GM23248 (cell line): ENCODE measurements around the gene KAT5. TPM values are rescaled to one million over a fixed set of nuclear protein-coding genes. Genes with fewer than 3 reads are reported as not detected.
A peak's percentile ranks its signal among the peaks of the same experiment; 100 is the strongest.

Experiments used
- DNase-seq: peaks from one replicate; pipeline ENCODE4 v3.0.0-alpha.2; 2015
- H2AFZ ChIP-seq: fragments of 200-600 bp; sonication (generic); 2 replicates; pipeline ENCODE4 v1.6.1; 2016; ENCODE audit warnings: antibody characterized with exemption
- H3F3A ChIP-seq: fragments of 200-600 bp; sonication (generic); 2 replicates; pipeline ENCODE4 v1.6.1; 2016; ENCODE audit warnings: mild to moderate bottlenecking, antibody characterized with exemption, mixed run types; ENCODE audit not compliant: insufficient read depth
- H3K27ac ChIP-seq: fragments of 200-600 bp; sonication (generic); 2 replicates; pipeline ENCODE4 v1.5.1; 2016; ENCODE audit warnings: mild to moderate bottlenecking
- H3K27me3 ChIP-seq: fragments of 200-600 bp; sonication (generic); replicated peaks from 2 replicates; pipeline ENCODE4 v1.6.1; 2016; ENCODE audit warnings: mild to moderate bottlenecking; ENCODE audit not compliant: insufficient read depth
- H3K36me3 ChIP-seq: fragments of 200-600 bp; sonication (generic); 2 replicates; pipeline ENCODE4 v1.6.1; 2016; ENCODE audit warnings: low read depth, mild to moderate bottlenecking
- H3K4me1 ChIP-seq: fragments of 200-600 bp; sonication (generic); 2 replicates; pipeline ENCODE4 v1.6.1; 2016; ENCODE audit warnings: mild to moderate bottlenecking; ENCODE audit not compliant: insufficient read depth
- H3K4me2 ChIP-seq: fragments of 200-600 bp; sonication (generic); one replicate; pipeline ENCODE4 v1.6.1; 2016; ENCODE audit warnings: mild to moderate bottlenecking; ENCODE audit not compliant: unreplicated experiment
- H3K4me3 ChIP-seq: fragments of 200-600 bp; sonication (generic); 2 replicates; pipeline ENCODE4 v1.5.1; 2016; ENCODE audit warnings: mild to moderate bottlenecking
- H3K79me2 ChIP-seq: fragments of 200-600 bp; sonication (generic); 2 replicates; pipeline ENCODE4 v1.6.1; 2016; ENCODE audit warnings: mild to moderate bottlenecking; ENCODE audit not compliant: insufficient read depth
- H3K9ac ChIP-seq: fragments of 200-600 bp; sonication (generic); 2 replicates; pipeline ENCODE4 v1.6.1; 2016; ENCODE audit warnings: mild to moderate bottlenecking
- H3K9me2 ChIP-seq: fragments of 200-600 bp; sonication (generic); 2 replicates; pipeline ENCODE4 v1.6.1; 2016; ENCODE audit warnings: mixed run types, mild to moderate bottlenecking, moderate library complexity; ENCODE audit not compliant: insufficient read depth
- H3K9me3 ChIP-seq: fragments of 200-600 bp; sonication (generic); one replicate; pipeline ENCODE4 v1.6.1; 2017; ENCODE audit warnings: low read depth
- H4K20me1 ChIP-seq: fragments of 200-600 bp; sonication (generic); 2 replicates; pipeline ENCODE4 v1.6.0; 2016; ENCODE audit not compliant: insufficient read depth
- EZH2 ChIP-seq: fragments of 200-600 bp; sonication (generic); IDR thresholded peaks from 2 replicates; pipeline ENCODE4 v1.6.1; 2018; ENCODE audit warnings: antibody characterized with exemption, mild to moderate bottlenecking; ENCODE audit not compliant: insufficient read depth, poor library complexity, severe bottlenecking
- EZH2phosphoT487 ChIP-seq: fragments of 200-600 bp; sonication (generic); IDR thresholded peaks from 2 replicates; pipeline ENCODE4 v1.6.1; 2018; ENCODE audit warnings: antibody characterized with exemption, moderate library complexity, mild to moderate bottlenecking, low read depth; ENCODE audit not compliant: insufficient read depth
- WGBS, 2 experiments: methylation state at CpG; one replicate each; pipeline ENCODE4 v1.1.6; 2015 to 2017; ENCODE audit warnings: low lambda C conversion rate in 2 of 2, low coverage in 1 of 2; ENCODE audit errors: missing lambda C conversion rate in 2 of 2; 5-methylcytosine and 5-hydroxymethylcytosine counted together
- in situ Hi-C: fragments of 300-500 bp; cut with MboI; formaldehyde crosslinking; loops from 2 replicates; pipeline ENCODE4 v1.15.0; 2020
- polyA plus RNA-seq: library from polyadenylated mRNA; unstranded; fragments of >200 nt; fragmentation: Nextera tagmentation; extraction: Ambion mirVana; gene quantifications from 2 replicates; pipeline ENCODE4 v1.2.1, GENCODE V29; 2016
- total RNA-seq: library from RNA; depleted of rRNA; stranded (reverse); fragments of >200 nt; shearing (Covaris generic); gene quantifications from 2 replicates; pipeline ENCODE4 v1.2.3, GENCODE V29; 2014

KAT5 gene
- total and polyA plus RNA-seq, 2 experiments from 2014 or later = 29.5 to 36.6 TPM

DNA sequence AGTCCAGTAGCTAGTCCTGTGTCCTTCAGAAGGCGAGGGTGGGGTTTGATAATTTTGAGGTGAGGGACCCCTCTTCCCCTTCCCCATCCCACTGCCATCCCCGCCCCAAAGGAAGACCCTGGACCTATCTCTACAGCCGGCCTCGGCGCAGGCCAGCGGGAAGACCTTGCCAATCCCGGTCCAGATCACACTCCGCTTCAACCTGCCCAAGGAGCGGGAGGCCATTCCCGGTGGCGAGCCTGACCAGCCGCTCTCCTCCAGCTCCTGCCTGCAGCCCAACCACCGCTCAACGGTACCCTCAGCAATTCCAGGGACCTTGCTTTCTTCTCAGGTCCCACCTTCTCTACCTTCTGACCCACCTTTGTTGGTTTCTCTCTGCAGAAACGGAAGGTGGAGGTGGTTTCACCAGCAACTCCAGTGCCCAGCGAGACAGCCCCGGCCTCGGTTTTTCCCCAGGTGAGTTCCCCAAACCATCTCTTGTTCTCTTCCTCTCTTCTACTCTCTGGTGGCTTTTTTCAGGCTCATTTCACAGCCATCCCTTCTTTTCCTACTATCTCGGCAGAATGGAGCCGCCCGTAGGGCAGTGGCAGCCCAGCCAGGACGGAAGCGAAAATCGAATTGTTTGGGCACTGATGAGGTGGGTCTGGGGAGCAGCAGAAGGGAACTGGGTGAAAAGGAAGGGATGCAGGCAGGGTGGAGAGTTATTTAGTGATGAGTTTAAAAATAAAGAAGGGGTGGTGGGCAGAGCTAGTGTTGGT, 1.3 kb downstream of the KAT5 start:
- Histone ChIP-seq H3K27ac (no peak overlapping the region), H3K79me2 (peaks cover 60% of the 10 kb centered on the region), H3K9me3 (no peaks in the 10 kb centered on the region), H2AFZ (no peak overlapping the region), H3K36me3 (peaks cover 17% of the 10 kb centered on the region), H3K4me1 (peaks cover 5% of the 10 kb centered on the region; the same call in 1 of the 2 replicates), H3K27me3 (no peaks in the 10 kb centered on the region), H4K20me1 (no peaks in the 10 kb centered on the region), H3K9ac (peak overlapping the region; percentile 94), H3K4me2 (peak overlapping the region; percentile 82), H3K4me3 (peak overlapping the region; percentile 79), H3K9me2 (no peaks in the 10 kb centered on the region), H3F3A (peaks cover 8% of the 10 kb centered on the region; the same call in 1 of the 2 replicates)
- DNase-seq = no peak
- TF ChIP-seq EZH2phosphoT487 = no peak
- in situ Hi-C loops = no loop called here
- 89 to 91% methylated on average over 24 of the region's 24 CpGs for WGBS, 2 experiments

GRCh38 chr11:65714433-65714832, 2.4 kb downstream of the KAT5 start:
- 88 to 89% methylated on average over 16 of the region's 16 CpGs for WGBS, 2 experiments
- no peak overlapping the region for H3K9ac ChIP-seq
- H3K79me2 ChIP-seq = peaks cover 70% of the 10 kb centered on the region
- no peak for DNase-seq
- no peak overlapping the region for H3K4me3 ChIP-seq
- peaks cover 19% of the 10 kb centered on the region for H3K36me3 ChIP-seq
- H3K27me3 ChIP-seq = no peaks in the 10 kb centered on the region
- no peak overlapping the region for H3K27ac ChIP-seq
- in situ Hi-C loops = no loop called here
- H4K20me1 ChIP-seq = no peaks in the 10 kb centered on the region
- H3K9me2 ChIP-seq = no peaks in the 10 kb centered on the region
- H3F3A ChIP-seq = peaks cover 8% of the 10 kb centered on the region; the same call in 1 of the 2 replicates
- peaks cover 15% of the 10 kb centered on the region for H3K4me1 ChIP-seq
- TF ChIP-seq EZH2phosphoT487 (no peak), EZH2 (no peak)
- H2AFZ ChIP-seq = no peak overlapping the region
- no peaks in the 10 kb centered on the region for H3K9me3 ChIP-seq
- no peak overlapping the region for H3K4me2 ChIP-seq

DNA sequence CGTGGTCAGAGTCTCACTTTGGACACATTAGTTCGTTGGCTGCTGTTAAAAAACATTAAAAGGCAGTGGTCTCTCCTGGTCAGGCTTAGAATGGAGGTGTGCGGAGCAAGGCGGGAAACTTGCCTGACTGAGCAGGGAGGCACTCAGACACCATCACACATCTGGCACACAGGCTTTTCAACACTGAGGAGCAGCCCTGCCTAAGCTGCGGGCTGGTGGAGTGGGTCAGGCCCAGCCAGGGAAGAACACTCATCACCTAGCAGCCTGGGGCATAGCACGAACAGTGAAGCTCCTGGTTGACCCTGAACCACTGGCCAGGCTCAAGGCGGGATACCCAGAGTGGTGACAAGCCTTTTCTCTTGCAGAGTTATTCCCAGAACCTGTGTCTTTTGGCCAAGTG, 4.2 kb downstream of the KAT5 start:
- Histone ChIP-seq H3K4me1 (peaks cover 14% of the 10 kb centered on the region), H3K4me2 (no peak overlapping the region), H2AFZ (no peak overlapping the region), H3K9me2 (no peaks in the 10 kb centered on the region), H3K9me3 (no peaks in the 10 kb centered on the region), H3K4me3 (no peak overlapping the region), H3K27me3 (no peaks in the 10 kb centered on the region), H3F3A (peaks cover 5% of the 10 kb centered on the region; the same call in 1 of the 2 replicates), H3K36me3 (peaks cover 19% of the 10 kb centered on the region), H3K79me2 (peaks cover 76% of the 10 kb centered on the region), H3K9ac (no peak overlapping the region), H4K20me1 (no peaks in the 10 kb centered on the region), H3K27ac (no peak overlapping the region)
- in situ Hi-C loops = no loop called here
- 63 to 67% methylated on average over 7 of the region's 7 CpGs for WGBS, 2 experiments
- TF ChIP-seq EZH2phosphoT487 (no peak), EZH2 (no peak)
- no peak for DNase-seq

GRCh38 chr11:65716774-65717405, 4.8 kb downstream of the KAT5 start:
- H3K9ac ChIP-seq = no peak overlapping the region
- no peaks in the 10 kb centered on the region for H3K9me3 ChIP-seq
- H3K79me2 ChIP-seq = peaks cover 76% of the 10 kb centered on the region
- H3K4me1 ChIP-seq = peaks cover 14% of the 10 kb centered on the region
- H4K20me1 ChIP-seq = no peaks in the 10 kb centered on the region
- H3K4me3 ChIP-seq = no peak overlapping the region
- H3K27me3 ChIP-seq = no peaks in the 10 kb centered on the region
- H3K9me2 ChIP-seq = no peaks in the 10 kb centered on the region
- H3F3A ChIP-seq = peaks cover 11% of the 10 kb centered on the region; the same call in 1 of the 2 replicates
- DNase-seq = no peak
- no peak overlapping the region for H2AFZ ChIP-seq
- TF ChIP-seq EZH2phosphoT487 = no peak
- no peak for TF ChIP-seq EZH2
- no peak overlapping the region for H3K27ac ChIP-seq
- peaks cover 19% of the 10 kb centered on the region for H3K36me3 ChIP-seq
- in situ Hi-C loops = no loop called here
- H3K4me2 ChIP-seq = no peak overlapping the region
- 91 to 93% methylated on average over 14 of the region's 14 CpGs for WGBS, 2 experiments
